ENCODE results near the gene NCAM1.

GRCh38 chr11:113090716-113091480 lies 129.7 kb downstream of the NCAM1 start:
- TF ChIP-seq CTCF (conservative IDR thresholded peaks at IDR 0.05; ENCODE audit: low read depth, low read length): no peak
- no peak for TF ChIP-seq EZH2 (IDR thresholded peaks at IDR 0.05; ENCODE audit: low read length, unreplicated experiment)

Data from PC-3 (cell line).